Skeletal muscle tissue (tissue), 4 donors: ENCODE data around the gene RAB6C. TPM values are rescaled to one million over a fixed set of nuclear protein-coding genes. Genes with fewer than 3 reads are reported as not detected.
"Not testable (repeated sequence)": the region's sequence is repeated elsewhere in the genome, so short reads cannot be mapped to it uniquely, and the experiment has no call there.

Experiments
- H3K27ac ChIP-seq: one replicate; pipeline ENCODE4 v1.7.0; 2013; ENCODE audit warnings: mild to moderate bottlenecking, low read depth, low read length, inconsistent platforms
- H3K27me3 ChIP-seq, 3 donors: one replicate each; pipeline ENCODE4 v1.7.0; 2013; ENCODE audit warnings: low read length in 3 of 3; ENCODE audit not compliant: control insufficient read depth in 3 of 3, insufficient read depth in 3 of 3
- H3K36me3 ChIP-seq, 3 donors: one replicate each; pipeline ENCODE4 v1.7.0; 2013; ENCODE audit warnings: low read length in 3 of 3; ENCODE audit not compliant: control insufficient read depth in 3 of 3, insufficient read depth in 3 of 3
- H3K4me1 ChIP-seq, 3 donors: one replicate each; pipeline ENCODE4 v1.7.0; 2013; ENCODE audit warnings: low read length in 3 of 3, mild to moderate bottlenecking in 3 of 3; ENCODE audit not compliant: control insufficient read depth in 3 of 3, insufficient read depth in 3 of 3
- H3K4me3 ChIP-seq, 3 donors: one replicate each; pipeline ENCODE4 v1.7.0; 2013; ENCODE audit warnings: low read length in 3 of 3
- H3K9ac ChIP-seq, 3 donors: one replicate each; pipeline ENCODE4 v1.7.0; 2013; ENCODE audit warnings: low read length in 3 of 3, mild to moderate bottlenecking in 3 of 3, moderate library complexity in 2 of 3, low read depth in 1 of 3
- H3K9me3 ChIP-seq, 3 donors: one replicate each; pipeline ENCODE4 v1.7.0; 2013; ENCODE audit warnings: low read length in 3 of 3; ENCODE audit not compliant: control insufficient read depth in 3 of 3
- total RNA-seq: library from RNA; depleted of rRNA; stranded (reverse); fragments of >200 nt; gene quantifications from one replicate; pipeline ENCODE4 v1.2.3, GENCODE V29; 2014
- donor health status: Osteomylitis.

Gene RAB6C
- total RNA-seq, result not detected

DNA sequence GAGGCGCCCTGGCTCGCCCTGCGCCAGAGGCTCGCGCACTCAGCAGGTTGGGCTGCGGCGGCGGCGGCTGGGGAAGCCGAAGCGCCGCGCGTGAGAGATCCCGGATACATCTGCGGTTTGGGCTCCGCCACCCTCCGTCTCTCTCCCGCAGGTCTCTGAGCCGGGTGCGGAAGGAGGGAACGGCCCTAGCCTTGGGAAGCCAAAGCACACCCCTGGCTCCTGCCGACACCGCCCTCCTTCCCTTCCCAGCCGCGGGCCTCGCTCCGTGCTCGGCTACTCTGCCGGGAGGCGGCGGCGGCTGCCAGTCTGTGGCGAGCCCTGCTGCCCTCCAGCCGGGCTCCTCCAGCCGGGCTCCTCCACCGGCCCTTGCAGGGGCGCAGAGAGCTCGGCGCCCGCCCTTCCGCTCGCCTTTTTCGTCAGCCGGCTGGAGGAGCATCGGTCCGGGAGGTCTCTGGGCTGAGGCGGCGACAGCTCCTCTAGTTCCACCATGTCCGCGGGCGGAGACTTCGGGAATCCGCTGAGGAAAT is at the start of gene RAB6C:
Gene RAB6C (plus strand): TSS at position 38 of the 527 bp plus-strand sequence. CDS start 450 bp downstream, at position 488.
- peak within 1 kb of the TSS in 1 of 3 donors; percentile 22 for H3K4me3 ChIP-seq
- H3K27ac ChIP-seq, H3K36me3 ChIP-seq, H3K9me3 ChIP-seq, H3K4me1 ChIP-seq: not testable (repeated sequence)
- peak within 1 kb of the TSS in 1 of 3 donors; percentile 1 for H3K9ac ChIP-seq
- H3K27me3 ChIP-seq, result peaks cover 5 to 12% (median 7%) of the 10 kb centered on the region in 3 donors

GRCh38 chr2:129930451-129930850 is 49.0 kb upstream of the RAB6C start:
- Histone ChIP-seq H3K4me3 (no peak overlapping the region), H3K36me3 (no peaks in the 10 kb centered on the region), H3K9ac (no peak overlapping the region), H3K4me1 (no peaks in the 10 kb centered on the region), H3K9me3 (no peaks in the 10 kb centered on the region), H3K27me3 (peaks cover 2 to 9% (median 3%) of the 10 kb centered on the region in 3 donors), H3K27ac (no peak overlapping the region)

DNA sequence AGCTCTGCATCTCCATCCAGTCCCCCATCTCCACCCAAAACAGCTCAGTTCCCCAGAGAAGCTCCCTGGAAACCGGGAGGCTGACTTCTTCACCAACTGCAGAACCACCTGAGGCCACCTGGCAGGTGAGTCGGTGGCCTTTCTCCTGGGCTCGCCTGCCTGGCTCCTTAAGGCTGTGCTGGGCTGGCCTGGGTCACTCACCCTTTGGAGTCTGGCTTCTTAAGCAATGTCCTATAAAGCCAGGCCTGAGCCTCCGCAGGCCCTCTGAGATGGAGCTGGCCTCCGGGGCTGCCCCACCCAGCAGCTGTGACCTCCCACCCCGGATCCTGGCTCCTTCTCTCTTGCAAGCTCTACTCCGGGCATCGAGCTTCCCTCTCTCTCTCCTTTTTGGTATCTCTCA is 46.1 kb upstream of the RAB6C start:
- H3K27me3 ChIP-seq, H3K9ac ChIP-seq, H3K4me1 ChIP-seq, H3K9me3 ChIP-seq, H3K4me3 ChIP-seq, H3K36me3 ChIP-seq, H3K27ac ChIP-seq: not testable (repeated sequence)

DNA sequence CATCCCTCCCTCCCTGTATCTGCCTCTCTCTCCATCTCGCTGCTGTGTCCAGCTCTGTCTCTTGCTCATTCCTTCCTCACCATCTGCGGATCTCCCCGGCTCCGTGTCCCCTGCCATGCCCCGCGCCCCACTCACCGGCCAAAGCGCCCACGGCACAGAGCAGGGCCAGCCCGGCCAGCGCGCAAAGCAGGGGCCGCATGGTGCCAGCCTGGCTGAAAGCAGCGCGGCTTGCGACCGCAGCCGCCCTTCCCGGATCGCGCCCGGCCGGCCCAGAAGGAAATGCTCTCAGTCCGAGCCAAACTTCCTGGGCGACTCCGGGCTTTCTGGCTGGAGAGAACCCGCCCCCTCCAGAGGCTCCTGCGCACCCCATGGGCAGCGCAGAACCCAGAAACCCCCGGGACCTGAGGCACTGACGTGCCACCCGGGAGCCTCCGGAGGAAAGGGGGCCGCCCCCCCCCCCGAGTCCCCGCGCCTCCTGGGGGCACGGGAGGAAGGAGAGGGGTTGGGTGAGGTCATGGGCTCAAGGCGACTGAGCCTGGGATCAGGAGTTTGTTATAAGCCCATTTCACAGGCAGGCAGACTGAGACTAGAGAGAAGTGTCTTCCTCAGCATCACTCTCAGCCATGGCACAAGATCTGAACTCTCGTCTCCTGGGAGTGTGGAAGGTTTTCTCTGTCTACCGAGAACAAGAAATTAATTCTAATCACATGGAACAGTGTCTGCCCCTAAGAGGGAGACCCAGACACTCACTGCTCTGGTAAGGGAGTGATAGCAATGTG is 45.2 kb upstream of the RAB6C start:
- Histone ChIP-seq H3K4me3 (peak overlapping the region in 1 of 3 donors; percentile 35), H3K36me3 (no peaks in the 10 kb centered on the region), H3K4me1 (no peaks in the 10 kb centered on the region), H3K27ac (no peak overlapping the region), H3K9ac (no peak overlapping the region), H3K9me3 (no peaks in the 10 kb centered on the region), H3K27me3 (peaks cover 0 to 9% (median 3%) of the 10 kb centered on the region in 3 donors)

DNA sequence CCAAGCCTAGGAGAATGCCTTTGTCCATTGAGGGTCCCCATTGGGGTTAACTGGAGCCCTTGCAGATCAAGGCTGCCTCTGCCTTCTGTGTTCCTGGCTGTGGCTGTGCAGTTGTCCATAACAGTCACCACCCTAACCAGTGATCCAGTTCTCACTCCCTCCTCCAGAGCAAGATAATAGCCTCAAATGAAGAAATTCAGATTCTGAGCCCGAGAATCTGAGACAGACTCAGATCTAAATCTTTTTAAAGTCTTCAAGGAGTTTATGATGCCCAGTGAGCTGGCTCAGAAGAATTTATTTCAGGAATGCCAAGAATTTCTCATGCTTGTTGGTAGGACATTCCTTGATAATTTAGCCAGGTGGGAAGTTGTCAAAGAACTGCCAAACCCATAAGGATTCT is 44.3 kb upstream of the RAB6C start:
- H3K27me3 ChIP-seq, result peaks cover 0 to 5% (median under 1%) of the 10 kb centered on the region in 3 donors
- H3K4me1 ChIP-seq, result no peaks in the 10 kb centered on the region
- no peak overlapping the region for H3K4me3 ChIP-seq
- H3K36me3 ChIP-seq, result no peaks in the 10 kb centered on the region
- H3K9me3 ChIP-seq, result no peaks in the 10 kb centered on the region
- H3K9ac ChIP-seq, result no peak overlapping the region
- no peak overlapping the region for H3K27ac ChIP-seq

DNA sequence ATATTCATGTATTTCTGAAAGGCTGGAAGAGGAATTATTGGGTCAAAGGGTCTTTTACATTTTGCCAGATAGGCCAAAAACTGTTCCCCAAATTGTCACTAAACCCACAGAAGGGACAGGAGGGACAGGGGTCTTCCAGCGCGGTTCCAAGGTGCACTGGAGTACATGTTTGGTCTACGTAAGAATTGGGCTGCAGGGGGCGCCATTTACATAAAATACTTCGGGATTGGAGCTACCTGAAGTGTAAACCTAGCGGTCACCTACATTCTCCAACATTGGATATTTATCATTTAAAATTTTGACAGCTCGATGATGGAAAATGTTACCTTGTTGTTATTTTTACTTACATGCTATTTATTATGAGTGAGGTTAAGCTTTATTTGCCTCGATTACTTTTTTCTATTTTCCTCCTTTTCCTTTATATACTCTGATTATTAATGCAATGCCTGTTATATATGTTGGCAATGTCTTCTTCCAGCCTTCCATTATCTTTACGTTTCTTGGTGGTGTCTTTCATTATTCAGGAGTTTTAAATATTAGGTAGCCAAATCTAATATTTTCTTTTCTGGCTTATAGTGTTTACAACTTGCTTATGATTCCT is 43.0 kb upstream of the RAB6C start:
- no peaks in the 10 kb centered on the region for H3K4me1 ChIP-seq
- H3K36me3 ChIP-seq, result no peaks in the 10 kb centered on the region
- H3K4me3 ChIP-seq, result no peak overlapping the region
- no peak overlapping the region for H3K9ac ChIP-seq
- peaks cover 0 to 5% (median 0%) of the 10 kb centered on the region in 3 donors for H3K27me3 ChIP-seq
- no peaks in the 10 kb centered on the region for H3K9me3 ChIP-seq
- H3K27ac ChIP-seq, result no peak overlapping the region

GRCh38 chr2:129938850-129939471 is 40.5 kb upstream of the RAB6C start:
- not testable (repeated sequence) for H3K27ac ChIP-seq, H3K4me1 ChIP-seq, H3K9me3 ChIP-seq, H3K36me3 ChIP-seq, H3K4me3 ChIP-seq, H3K9ac ChIP-seq, H3K27me3 ChIP-seq

DNA sequence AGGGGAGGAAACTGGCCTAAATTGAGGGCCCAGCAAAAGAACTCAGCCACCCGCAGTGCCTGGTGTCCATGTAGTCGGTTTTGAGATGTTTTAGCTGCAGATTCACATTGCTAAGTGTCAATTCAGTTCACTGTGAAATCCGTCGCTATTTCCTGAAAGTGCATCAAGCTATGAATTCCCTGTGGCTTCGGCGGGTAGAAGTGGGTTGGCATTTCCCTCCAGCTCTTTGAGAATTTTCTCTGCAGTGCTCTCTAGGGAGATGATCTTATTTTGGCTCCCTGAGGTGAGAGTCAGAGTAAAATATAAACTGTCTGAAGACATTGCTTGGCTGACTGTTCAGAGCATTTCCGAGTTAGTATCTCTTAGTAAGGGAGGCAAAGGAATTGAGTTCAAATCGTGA is 36.0 kb upstream of the RAB6C start:
- not testable (repeated sequence) for H3K9me3 ChIP-seq, H3K27me3 ChIP-seq, H3K36me3 ChIP-seq, H3K4me3 ChIP-seq, H3K4me1 ChIP-seq, H3K9ac ChIP-seq, H3K27ac ChIP-seq

DNA sequence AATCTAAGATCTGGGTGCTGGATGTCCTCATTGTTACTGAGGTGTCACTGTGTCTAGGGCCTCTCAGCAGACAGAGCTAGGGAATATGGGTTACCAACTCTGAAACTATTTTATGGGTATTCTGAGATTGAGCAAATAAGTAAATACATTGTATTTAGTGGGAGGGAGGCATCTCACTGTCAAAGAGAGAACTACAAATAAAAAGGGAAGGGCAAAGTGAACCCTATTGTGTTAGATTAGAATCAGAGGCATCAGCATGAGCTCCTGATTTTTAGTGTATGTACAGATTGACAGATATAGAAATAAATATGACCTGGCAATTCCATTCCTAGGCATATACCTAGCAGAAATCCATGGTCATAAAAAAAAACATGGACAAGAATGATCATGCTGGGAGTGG is 33.9 kb upstream of the RAB6C start:
- no peaks in the 10 kb centered on the region for H3K9me3 ChIP-seq

DNA sequence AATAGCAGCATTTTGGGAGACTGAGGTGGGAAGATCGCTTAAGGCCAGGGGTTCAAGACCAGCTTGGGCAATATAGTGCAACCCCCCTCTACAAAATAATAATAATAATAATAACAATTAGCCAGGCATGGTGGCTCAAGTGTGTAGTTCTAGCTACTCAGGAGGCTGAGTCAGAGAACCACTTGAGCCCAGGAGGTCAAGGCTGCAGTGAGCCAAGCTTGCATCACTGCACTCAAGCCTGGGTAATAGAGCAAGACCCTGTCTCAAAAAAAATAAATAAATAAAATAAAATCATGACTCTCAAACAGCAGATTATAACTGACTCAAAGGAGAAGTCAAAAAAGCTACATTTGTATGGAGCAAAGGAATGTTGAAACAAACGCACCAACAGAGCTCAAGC is 31.8 kb upstream of the RAB6C start:
- not testable (repeated sequence) for H3K36me3 ChIP-seq, H3K4me3 ChIP-seq, H3K9me3 ChIP-seq, H3K27ac ChIP-seq, H3K27me3 ChIP-seq, H3K9ac ChIP-seq, H3K4me1 ChIP-seq

More for the DNA sequence above, 33.9 kb upstream of the RAB6C start:
- Histone ChIP-seq H3K27me3 (no peaks in the 10 kb centered on the region), H3K4me3 (no peak overlapping the region), H3K4me1 (no peaks in the 10 kb centered on the region), H3K36me3 (no peaks in the 10 kb centered on the region), H3K27ac (no peak overlapping the region), H3K9ac (no peak overlapping the region)
